ENCODE measurements around the gene FXYD2.

- TF ChIP-seq RAD21 (IDR thresholded peaks at IDR 0.05; ENCODE audit: insufficient read depth, low read depth, low read length) (no peak), ATF3 (IDR thresholded peaks at IDR 0.05; ENCODE audit: borderline replicate concordance, extremely low read depth, low read depth, low read length) (no peak), POU2F2 (IDR thresholded peaks at IDR 0.05; ENCODE audit: borderline replicate concordance, low read depth, low read length) (no peak), ZZZ3 (IDR thresholded peaks at IDR 0.05; ENCODE audit: control insufficient read depth, insufficient read length, low read depth) (no peak), CTCF (IDR thresholded peaks at IDR 0.05 in 2 of 3, conservative IDR thresholded peaks at IDR 0.05 in 1 of 3; ENCODE audit: control insufficient read depth in 2 of 3, extremely low read depth in 1 of 3, insufficient read depth in 1 of 3, low read depth in 3 of 3, low read length in 3 of 3) (no peak), RCOR1 (conservative IDR thresholded peaks at IDR 0.05; ENCODE audit: low read depth, low read length) (no peak), POLR2A (IDR thresholded peaks at IDR 0.05; ENCODE audit: low read depth, low read length) (no peak), MEF2A (IDR thresholded peaks at IDR 0.05; ENCODE audit: insufficient read depth, low read depth, low read length) (no peak), FOS (IDR thresholded peaks at IDR 0.05; ENCODE audit: borderline replicate concordance, extremely low read depth, insufficient read length) (no peak), CHD4 (IDR thresholded peaks at IDR 0.05) (no peak)
These were observed 45.8 kb upstream of the FXYD2 start for GRCh38 chr11:117870103-117870952.
